Osteoblast (primary cell): Measurements from ENCODE around the gene ATAD3B. TPM values are rescaled to one million over a fixed set of nuclear protein-coding genes. Genes with fewer than 3 reads are reported as not detected.
"Not testable (repeated sequence)": the region's sequence is repeated elsewhere in the genome, so short reads cannot be mapped to it uniquely, and the experiment has no call there.

Experiments
- DNase-seq: peaks from one replicate; pipeline ENCODE4 v3.0.0; 2011; ENCODE audit warnings: low spot score, mixed read lengths; ENCODE audit not compliant: insufficient read length; ENCODE audit errors: missing footprints
- H2AFZ ChIP-seq: 2 replicates; pipeline ENCODE4 v1.6.0; 2011; ENCODE audit warnings: mild to moderate bottlenecking, low read length
- H3K27ac ChIP-seq: 2 replicates; pipeline ENCODE4 v1.5.1; 2011; ENCODE audit warnings: mild to moderate bottlenecking, low read depth, low read length, moderate library complexity
- H3K27me3 ChIP-seq: 2 replicates; pipeline ENCODE4 v1.6.0; 2012; ENCODE audit warnings: mild to moderate bottlenecking, control low read depth, inconsistent platforms, low read length, moderate library complexity; ENCODE audit not compliant: insufficient read depth
- H3K36me3 ChIP-seq: 2 replicates; pipeline ENCODE4 v1.5.1; 2011; ENCODE audit warnings: mild to moderate bottlenecking, low read length, control low read depth, moderate library complexity; ENCODE audit not compliant: insufficient read depth
- H3K4me1 ChIP-seq: 2 replicates; pipeline ENCODE4 v1.5.1; 2011; ENCODE audit warnings: mild to moderate bottlenecking, low read length, control low read depth, moderate library complexity; ENCODE audit not compliant: insufficient read depth
- H3K4me2 ChIP-seq: 2 replicates; pipeline ENCODE4 v1.6.0; 2011; ENCODE audit warnings: mild to moderate bottlenecking, low read length; ENCODE audit not compliant: insufficient read depth
- H3K4me3 ChIP-seq: fragments of 200-600 bp; sonication (generic); 3 replicates; pipeline ENCODE4 v1.5.1; 2012; ENCODE audit warnings: mild to moderate bottlenecking, low read length, inconsistent platforms; ENCODE audit not compliant: insufficient read depth
- H3K79me2 ChIP-seq: 2 replicates; pipeline ENCODE4 v1.6.0; 2012; ENCODE audit warnings: mild to moderate bottlenecking, low read length, control low read depth, inconsistent platforms; ENCODE audit not compliant: insufficient read depth
- H3K9me3 ChIP-seq: 2 replicates; pipeline ENCODE4 v1.5.1; 2011; ENCODE audit warnings: low read depth, low read length, control low read depth
- H4K20me1 ChIP-seq: 2 replicates; pipeline ENCODE4 v1.6.0; 2012; ENCODE audit warnings: mild to moderate bottlenecking, low read length, control low read depth; ENCODE audit not compliant: insufficient read depth
- CTCF ChIP-seq: IDR thresholded peaks from 2 replicates; pipeline ENCODE4 v1.5.1; 2011; ENCODE audit warnings: mild to moderate bottlenecking, low read depth, low read length, moderate library complexity; ENCODE audit errors: extremely low read depth
- total RNA-seq: library from RNA; depleted of rRNA; stranded (reverse); fragments of >200 nt; gene quantifications from 2 replicates; pipeline ENCODE4 v1.2.3, GENCODE V29; 2012

ATAD3B gene
- total RNA-seq, 1 donor: 14.5 TPM

- H3K4me2 ChIP-seq: peak overlapping the region; percentile 28
- no peaks in the 10 kb centered on the region for H3K79me2 ChIP-seq
- peak overlapping the region; percentile 33 for H3K4me3 ChIP-seq
- H2AFZ ChIP-seq: peak overlapping the region; percentile 82
- TF ChIP-seq CTCF: no peak
- H4K20me1 ChIP-seq: no peaks in the 10 kb centered on the region
- DNase-seq: peak; percentile 91
- no peak overlapping the region for H3K27ac ChIP-seq
- H3K9me3 ChIP-seq: no peaks in the 10 kb centered on the region
- H3K4me1 ChIP-seq: no peaks in the 10 kb centered on the region
- H3K27me3 ChIP-seq: no peaks in the 10 kb centered on the region
- no peaks in the 10 kb centered on the region for H3K36me3 ChIP-seq
Observed at GRCh38 chr1:1462318-1462966, 9.1 kb upstream of the ATAD3B start.

- Histone ChIP-seq H3K4me2 (no peak overlapping the region), H3K27ac (no peak overlapping the region), H2AFZ (no peak overlapping the region), H3K9me3 (no peaks in the 10 kb centered on the region), H3K4me1 (no peaks in the 10 kb centered on the region), H3K79me2 (no peaks in the 10 kb centered on the region), H4K20me1 (no peaks in the 10 kb centered on the region), H3K27me3 (no peaks in the 10 kb centered on the region), H3K4me3 (no peak overlapping the region), H3K36me3 (no peaks in the 10 kb centered on the region)
- no peak for DNase-seq
- no peak for TF ChIP-seq CTCF
Observed at GRCh38 chr1:1463312-1463711, 8.3 kb upstream of the ATAD3B start.

- not testable (repeated sequence) for H3K4me2 ChIP-seq, H4K20me1 ChIP-seq, H3K27ac ChIP-seq, H3K27me3 ChIP-seq, H3K9me3 ChIP-seq, H3K36me3 ChIP-seq, H2AFZ ChIP-seq, H3K4me3 ChIP-seq
- Histone ChIP-seq H3K79me2 (peaks cover 14% of the 10 kb centered on the region), H3K4me1 (peaks cover 12% of the 10 kb centered on the region)
- DNase-seq: peak; percentile 25
Observed at GRCh38 chr1:1468196-1468985, 3.2 kb upstream of the ATAD3B start.

GRCh38 chr1:1470626-1471388 is 758 bp upstream of the ATAD3B start:
- Histone ChIP-seq H3K36me3 (no peaks in the 10 kb centered on the region), H3K27ac (peak overlapping the region; percentile 36), H4K20me1 (peaks cover 11% of the 10 kb centered on the region), H3K4me1 (peaks cover 12% of the 10 kb centered on the region), H2AFZ (peak overlapping the region; percentile 81), H3K4me3 (peak overlapping the region; percentile 79), H3K79me2 (peaks cover 34% of the 10 kb centered on the region), H3K27me3 (no peaks in the 10 kb centered on the region), H3K9me3 (no peaks in the 10 kb centered on the region), H3K4me2 (peak overlapping the region; percentile 99)
- no peak for TF ChIP-seq CTCF
- peak; percentile 81 for DNase-seq

GRCh38 chr1:1472053-1472876 is 700 bp downstream of the ATAD3B start:
- Histone ChIP-seq H3K79me2 (peaks cover 48% of the 10 kb centered on the region), H3K27ac (peak overlapping the region; percentile 68), H3K4me3 (peak overlapping the region; percentile 79), H4K20me1 (peaks cover 16% of the 10 kb centered on the region), H3K4me2 (peak overlapping the region; percentile 85), H3K4me1 (peaks cover 12% of the 10 kb centered on the region)
- H3K27me3 ChIP-seq, H3K36me3 ChIP-seq, H3K9me3 ChIP-seq, H2AFZ ChIP-seq: not testable (repeated sequence)
- DNase-seq: peak; percentile 94

GRCh38 chr1:1476011-1476410 is 4.4 kb downstream of the ATAD3B start:
- not testable (repeated sequence) for H3K4me1 ChIP-seq, H3K4me2 ChIP-seq, H3K27me3 ChIP-seq, H3K9me3 ChIP-seq, H3K4me3 ChIP-seq, H3K27ac ChIP-seq, H2AFZ ChIP-seq, DNase-seq
- Histone ChIP-seq H4K20me1 (peaks cover 25% of the 10 kb centered on the region), H3K36me3 (peaks cover 16% of the 10 kb centered on the region), H3K79me2 (peaks cover 71% of the 10 kb centered on the region)
